Sigmoid colon (tissue), 7 donors: ENCODE measurements around the gene NARS2. TPM values are rescaled to one million over a fixed set of nuclear protein-coding genes. Genes with fewer than 3 reads are reported as not detected.
"Not testable (repeated sequence)": the region's sequence is repeated elsewhere in the genome, so short reads cannot be mapped to it uniquely, and the experiment has no call there.

Experiments
- DNase-seq: peaks from one replicate; pipeline ENCODE4 v3.0.0-alpha.2; 2019
- H3K27ac ChIP-seq, 4 donors: fragments of 200-600 bp; sonication (generic); one replicate each; pipeline ENCODE4 v1.5.1; 2016 to 2019; ENCODE audit warnings: mild to moderate bottlenecking in 1 of 4
- H3K27me3 ChIP-seq, 3 donors: fragments of 200-600 bp; sonication (generic); one replicate each; pipeline ENCODE4 v1.5.1; 2019; ENCODE audit warnings: mild to moderate bottlenecking in 1 of 3
- H3K36me3 ChIP-seq, 4 donors: fragments of 200-600 bp; sonication (generic); one replicate each; pipeline ENCODE4 v1.5.1; 2016 to 2019
- H3K4me1 ChIP-seq, 4 donors: fragments of 200-600 bp; sonication (generic); one replicate each; pipeline ENCODE4 v1.5.1; 2017 to 2019
- H3K4me3 ChIP-seq, 4 donors: fragments of 200-600 bp; sonication (generic); one replicate each; pipeline ENCODE4 v1.5.1; 2017 to 2019; ENCODE audit warnings: mild to moderate bottlenecking in 2 of 4, moderate library complexity in 1 of 4
- H3K9me3 ChIP-seq, 4 donors: fragments of 200-600 bp in 3 of 4; sonication (generic) in 3 of 4; one replicate each; pipeline versions ENCODE4 v1.5.1 to v1.6.1; 2013 to 2019
- EP300 ChIP-seq, 4 donors: sonication (generic); formaldehyde crosslinking; IDR thresholded peaks; one replicate each; pipeline ENCODE4 v1.6.1; 2017; ENCODE audit warnings: antibody characterized with exemption in 4 of 4
- POLR2A ChIP-seq, 2 donors: fragments of 450-650 bp; IDR thresholded peaks; one replicate each; pipeline ENCODE4 v1.6.1; 2016; ENCODE audit warnings: antibody characterized with exemption in 2 of 2, mild to moderate bottlenecking in 2 of 2, moderate library complexity in 2 of 2
- POLR2AphosphoS5 ChIP-seq, 4 donors: sonication (generic); formaldehyde crosslinking; IDR thresholded peaks; one replicate each; pipeline ENCODE4 v1.6.1; 2017; ENCODE audit warnings: antibody characterized with exemption in 4 of 4
- WGBS, 2 donors: extraction: QIAGEN DNeasy Blood & Tissue Kit; methylation state at CpG; one replicate each; pipeline ENCODE4 v1.1.7; 2013; 5-methylcytosine and 5-hydroxymethylcytosine counted together
- intact Hi-C: fragments of 100-400 bp; cut with DNase I; formaldehyde crosslinking; loops from one replicate; pipeline ENCODE4 v1.15.1; 2023
- polyA plus RNA-seq, 3 donors: library from polyadenylated mRNA; stranded (reverse); fragments of 200-250 nt; gene quantifications; one replicate each; pipeline ENCODE4 v1.2.3, GENCODE V29; 2013
- total RNA-seq, 4 donors: library from RNA; depleted of rRNA; stranded (reverse); fragments of >200 nt; gene quantifications; one replicate each; pipeline ENCODE4 v1.1.0, GENCODE V29; 2016
- TF ChIP-seq, protein P1 (sequence below), 4 experiments: fragments of 450-650 bp in 3 of 4; fragments of 200-600 bp in 1 of 4; IDR thresholded peaks; one replicate each; pipeline ENCODE4 v1.5.1; 2016 to 2019; ENCODE audit warnings: antibody characterized with exemption in 4 of 4, mild to moderate bottlenecking in 3 of 4, moderate library complexity in 2 of 4
- donor health status: healthy with polysubstance abuse.
- donor health status: Bipolar disorder and iron deficiency.
- donor health status: healthy.

Gene NARS2
- total and polyA plus RNA-seq, 7 donors = 7.8 to 22.2 (median 13.6) TPM

GRCh38 chr11:78514922-78515502, 59.7 kb downstream of the NARS2 start:
- no peaks in the 10 kb centered on the region for H3K4me1 ChIP-seq
- 63 to 74% methylated on average over 4 of the region's 4 CpGs for WGBS, 2 donors
- TF ChIP-seq POLR2A (IDR thresholded peaks at IDR 0.05) (no peak), POLR2AphosphoS5 (IDR thresholded peaks at IDR 0.05) (no peak), EP300 (IDR thresholded peaks at IDR 0.05) (no peak)
- TF ChIP-seq, protein P1, sequence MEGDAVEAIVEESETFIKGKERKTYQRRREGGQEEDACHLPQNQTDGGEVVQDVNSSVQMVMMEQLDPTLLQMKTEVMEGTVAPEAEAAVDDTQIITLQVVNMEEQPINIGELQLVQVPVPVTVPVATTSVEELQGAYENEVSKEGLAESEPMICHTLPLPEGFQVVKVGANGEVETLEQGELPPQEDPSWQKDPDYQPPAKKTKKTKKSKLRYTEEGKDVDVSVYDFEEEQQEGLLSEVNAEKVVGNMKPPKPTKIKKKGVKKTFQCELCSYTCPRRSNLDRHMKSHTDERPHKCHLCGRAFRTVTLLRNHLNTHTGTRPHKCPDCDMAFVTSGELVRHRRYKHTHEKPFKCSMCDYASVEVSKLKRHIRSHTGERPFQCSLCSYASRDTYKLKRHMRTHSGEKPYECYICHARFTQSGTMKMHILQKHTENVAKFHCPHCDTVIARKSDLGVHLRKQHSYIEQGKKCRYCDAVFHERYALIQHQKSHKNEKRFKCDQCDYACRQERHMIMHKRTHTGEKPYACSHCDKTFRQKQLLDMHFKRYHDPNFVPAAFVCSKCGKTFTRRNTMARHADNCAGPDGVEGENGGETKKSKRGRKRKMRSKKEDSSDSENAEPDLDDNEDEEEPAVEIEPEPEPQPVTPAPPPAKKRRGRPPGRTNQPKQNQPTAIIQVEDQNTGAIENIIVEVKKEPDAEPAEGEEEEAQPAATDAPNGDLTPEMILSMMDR (IDR thresholded peaks at IDR 0.05) = no peak

DNA sequence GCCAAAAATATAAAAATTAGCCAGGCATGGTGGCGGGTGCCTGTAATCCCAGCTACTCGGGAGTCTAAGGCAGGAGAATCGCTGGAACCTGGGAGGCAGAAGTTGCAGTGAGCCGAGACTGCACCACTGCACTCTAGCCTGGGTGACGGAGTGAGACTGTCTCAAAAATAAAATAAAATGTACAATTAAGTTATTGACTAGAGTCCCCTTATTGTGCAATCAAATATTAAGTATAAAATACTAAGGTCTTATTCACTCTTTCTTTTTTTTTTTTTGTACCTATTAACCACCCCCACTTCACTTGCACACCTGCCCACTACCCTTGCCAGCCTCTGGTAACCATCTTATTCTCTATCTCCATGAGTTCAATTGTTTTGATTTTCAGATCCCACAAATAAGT, 61.6 kb downstream of the NARS2 start:
- H3K27me3 ChIP-seq, H3K4me3 ChIP-seq, H3K27ac ChIP-seq, H3K36me3 ChIP-seq, intact Hi-C loops, H3K9me3 ChIP-seq, DNase-seq, H3K4me1 ChIP-seq: not testable (repeated sequence)
- 95 to 98% methylated on average over 5 of the region's 5 CpGs for WGBS, 2 donors

More at GRCh38 chr11:78514922-78515502, 59.7 kb downstream of the NARS2 start:
- Histone ChIP-seq H3K4me3 (no peak overlapping the region), H3K9me3 (peaks cover 0 to 2% (median 0%) of the 10 kb centered on the region in 4 donors), H3K27ac (no peak overlapping the region), H3K36me3 (no peaks in the 10 kb centered on the region), H3K27me3 (no peaks in the 10 kb centered on the region)
- intact Hi-C loops = no loop called here
- DNase-seq = no peak

DNA sequence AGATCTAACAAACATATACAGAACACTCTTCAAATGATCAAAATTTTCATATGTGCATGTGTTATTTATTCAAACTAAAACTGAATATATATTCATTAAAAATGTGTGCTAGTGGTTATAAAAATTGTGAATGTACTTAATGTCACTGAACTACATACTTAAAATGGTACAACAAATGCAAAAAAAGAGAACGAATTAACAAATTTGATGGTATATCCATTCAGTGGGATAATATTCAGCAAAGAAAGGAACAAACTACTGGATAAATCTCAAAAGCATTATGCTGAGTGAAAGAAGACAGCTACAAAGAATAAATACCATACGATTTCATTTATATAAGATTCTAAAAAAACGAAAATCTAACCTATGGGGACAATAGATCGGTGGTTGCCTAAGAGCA, 64.1 kb downstream of the NARS2 start:
- Histone ChIP-seq H3K4me1 (no peaks in the 10 kb centered on the region), H3K36me3 (no peaks in the 10 kb centered on the region), H3K4me3 (no peak overlapping the region), H3K9me3 (peaks cover 0 to 2% (median 0%) of the 10 kb centered on the region in 4 donors), H3K27ac (no peak overlapping the region), H3K27me3 (no peaks in the 10 kb centered on the region)
- WGBS, 2 donors = 97% methylated on average over 4 of the region's 4 CpGs
- DNase-seq = no peak
- TF ChIP-seq, protein P1 (IDR thresholded peaks at IDR 0.05) = no peak
- TF ChIP-seq POLR2AphosphoS5 (IDR thresholded peaks at IDR 0.05) (no peak), EP300 (IDR thresholded peaks at IDR 0.05) (no peak)
- intact Hi-C loops = no loop called here

- Histone ChIP-seq H3K36me3 (no peaks in the 10 kb centered on the region), H3K4me1 (no peaks in the 10 kb centered on the region), H3K9me3 (peaks cover 0 to 2% (median 0%) of the 10 kb centered on the region in 4 donors), H3K27me3 (no peaks in the 10 kb centered on the region), H3K4me3 (no peak overlapping the region), H3K27ac (no peak overlapping the region)
- WGBS, 2 donors = 77% methylated on average over 1 of the region's 1 CpG
- DNase-seq = no peak
- intact Hi-C loops = no loop called here
- TF ChIP-seq POLR2AphosphoS5 (IDR thresholded peaks at IDR 0.05) (no peak), EP300 (IDR thresholded peaks at IDR 0.05) (no peak), POLR2A (IDR thresholded peaks at IDR 0.05) (no peak)
- TF ChIP-seq, protein P1 (IDR thresholded peaks at IDR 0.05) = no peak
Observed at GRCh38 chr11:78510025-78510596, 64.6 kb downstream of the NARS2 start.

- TF ChIP-seq POLR2A (IDR thresholded peaks at IDR 0.05) = no peak
- TF ChIP-seq, protein P1 (IDR thresholded peaks at IDR 0.05) = no peak
- TF ChIP-seq EP300 (IDR thresholded peaks at IDR 0.05) = no peak
- no peak for TF ChIP-seq POLR2AphosphoS5 (IDR thresholded peaks at IDR 0.05)
- Histone ChIP-seq H3K9me3 (no peaks in the 10 kb centered on the region), H3K27me3 (no peaks in the 10 kb centered on the region), H3K36me3 (no peaks in the 10 kb centered on the region), H3K27ac (no peak overlapping the region), H3K4me3 (no peak overlapping the region), H3K4me1 (no peaks in the 10 kb centered on the region)
- no peak for DNase-seq
- 80 to 92% methylated on average over 4 of the region's 4 CpGs for WGBS, 2 donors
- intact Hi-C loops = no loop called here
Observed at GRCh38 chr11:78504708-78505107, 70.0 kb downstream of the NARS2 start.
